Ovary (tissue), 9 donors: ENCODE data around the gene PLSCR3. TPM values are rescaled to one million over a fixed set of nuclear protein-coding genes. Genes with fewer than 3 reads are reported as not detected.

Experiments used
- DNase-seq, 5 donors: peaks; one replicate each; pipeline ENCODE4 v3.0.0-alpha.2; 2019 to 2020
- H3K27ac ChIP-seq, 2 donors: fragments of 200-600 bp; one replicate each; pipeline versions ENCODE4 v1.5.1 to v1.8.0; 2019 to 2022
- H3K27me3 ChIP-seq: fragments of 200-600 bp; one replicate; pipeline ENCODE4 v1.8.0; 2022
- H3K36me3 ChIP-seq: fragments of 200-600 bp; sonication (generic); one replicate; pipeline ENCODE4 v1.5.1; 2019
- H3K4me1 ChIP-seq: one replicate; pipeline ENCODE4 v1.8.1; 2013; ENCODE audit warnings: mild to moderate bottlenecking, moderate library complexity; ENCODE audit not compliant: insufficient read depth
- H3K4me3 ChIP-seq: fragments of 200-600 bp; sonication (generic); one replicate; pipeline ENCODE4 v1.5.1; 2017
- H3K9me3 ChIP-seq, 2 donors: fragments of 200-600 bp in 1 of 2; sonication (generic) in 1 of 2; one replicate each; pipeline versions ENCODE4 v1.5.1 to v1.8.1; 2013 to 2019; ENCODE audit warnings: mild to moderate bottlenecking in 1 of 2, moderate library complexity in 1 of 2
- CTCF ChIP-seq, 3 donors: fragments of 450-650 bp in 2 of 3; fragments of 200-600 bp in 1 of 3; IDR thresholded peaks; one replicate each; pipeline versions ENCODE4 v1.5.1 to v1.8.0; 2016 to 2022; ENCODE audit warnings: antibody characterized with exemption in 3 of 3, mild to moderate bottlenecking in 1 of 3
- EP300 ChIP-seq: sonication (generic); formaldehyde crosslinking; IDR thresholded peaks from one replicate; pipeline ENCODE4 v1.6.1; 2017; ENCODE audit warnings: antibody characterized with exemption
- POLR2A ChIP-seq: fragments of 450-650 bp; IDR thresholded peaks from one replicate; pipeline ENCODE4 v1.6.1; 2017; ENCODE audit warnings: antibody characterized with exemption, mild to moderate bottlenecking, moderate library complexity
- WGBS, 3 donors: extraction: QIAGEN DNeasy Blood & Tissue Kit in 1 of 3; methylation state at CpG; one replicate each; pipeline versions ENCODE4 v1.1.5 to v1.1.7; 2013 to 2017; 5-methylcytosine and 5-hydroxymethylcytosine counted together
- intact Hi-C, 4 donors: fragments of 100-400 bp; cut with DNase I; formaldehyde crosslinking; loops; one replicate each; pipeline versions ENCODE4 v1.11.0 to v1.15.1; 2022 to 2023
- polyA plus RNA-seq, 2 donors: library from polyadenylated mRNA; stranded (reverse); fragments of 200-250 nt in 1 of 2; fragments of 350-450 nt in 1 of 2; fragmentation: Illumina TruSeq in 1 of 2; extraction: RNeasy Lipid Tissue Mini Kit (QIAGEN cat#74804) in 1 of 2; gene quantifications; one replicate each; pipeline ENCODE4 v1.2.3, GENCODE V29; 2013 to 2014
- total RNA-seq, 7 donors: library from RNA; depleted of rRNA in 2 of 7; stranded (reverse); fragments of >200 nt in 2 of 7; fragmentation: NEBNext Ultra II Directional in 3 of 7; extraction: Animal tissue kit (Norgen Biotek cat#: 25700) in 3 of 7; gene quantifications; one replicate each; pipeline versions ENCODE4 v1.1.0 to v1.2.4, GENCODE V29; 2016 to 2023
- donor health status: DM: no; HTN: no; CAD: no; lungs with moderate emphysema.
- donor health status: DM: no; HTN: no; CAD: no.
- donor health status: Bipolar disorder and iron deficiency.
- donor health status: DM: yes; HTN: yes; CAD: no.
- donor health status: DM: no; HTN: no; CAD: no.
- donor health status: DM: yes; HTN: yes; CAD: no.

The PLSCR3 gene
- total and polyA plus RNA-seq, 9 donors = 7.1 to 52.4 (median 33.8) TPM

GRCh38 chr17:7383371-7383741 lies 11.0 kb downstream of the PLSCR3 start:
- Histone ChIP-seq H3K9me3 (no peaks in the 10 kb centered on the region), H3K4me3 (peak overlapping the region; percentile 20), H3K27me3 (no peaks in the 10 kb centered on the region), H3K27ac (peak overlapping the region in 1 of 2 donors; percentile 32), H3K36me3 (no peaks in the 10 kb centered on the region), H3K4me1 (peaks cover 19% of the 10 kb centered on the region)
- WGBS, 3 donors = 51 to 78% (median 66%) methylated on average over 7 to 11 of the region's 11 CpGs
- intact Hi-C loops = no loop called here
- TF ChIP-seq POLR2A = no peak
- no peak for TF ChIP-seq EP300
- DNase-seq = peak in 1 of 5 donors; percentile 50

- no peak for TF ChIP-seq CTCF (IDR thresholded peaks at IDR 0.05)
- no peak for TF ChIP-seq POLR2A
- no peak for TF ChIP-seq EP300
- Histone ChIP-seq H3K4me1 (peaks cover 19% of the 10 kb centered on the region), H3K27ac (no peak overlapping the region), H3K27me3 (no peaks in the 10 kb centered on the region), H3K36me3 (no peaks in the 10 kb centered on the region), H3K9me3 (no peaks in the 10 kb centered on the region), H3K4me3 (no peak overlapping the region)
- no peak for DNase-seq
- whole genome bisulfite sequencing, 3 donors = 86 to 94% (median 87%) methylated on average over 10 of the region's 10 CpGs
- intact Hi-C loops = no loop called here
These were observed 11.4 kb downstream of the PLSCR3 start for GRCh38 chr17:7382901-7383300.

GRCh38 chr17:7380855-7381683 lies 13.3 kb downstream of the PLSCR3 start, which contains the start of gene TNK1:
TNK1 (plus strand) TSS chr17:7381089; CDS start chr17:7382927, 1,838 bp downstream.
- intact Hi-C loops = no loop called here

GRCh38 chr17:7380321-7380720 lies 14.0 kb downstream of the PLSCR3 start:
- H3K27ac ChIP-seq = peak overlapping the region in 1 of 2 donors; percentile 46
- intact Hi-C loops = no loop called here
- 12 to 20% (median 14%) methylated on average over 7 of the region's 7 CpGs for WGBS, 3 donors
- no peaks in the 10 kb centered on the region for H3K9me3 ChIP-seq
- no peaks in the 10 kb centered on the region for H3K36me3 ChIP-seq
- H3K4me1 ChIP-seq = peaks cover 19% of the 10 kb centered on the region
- peak overlapping the region; percentile 43 for H3K4me3 ChIP-seq
- no peaks in the 10 kb centered on the region for H3K27me3 ChIP-seq
- DNase-seq = peak; percentile 54 to 73 (median 67)
- TF ChIP-seq CTCF (IDR thresholded peaks at IDR 0.05) = no peak
- no peak for TF ChIP-seq EP300
- TF ChIP-seq POLR2A = no peak

More at GRCh38 chr17:7380855-7381683, 13.3 kb downstream of the PLSCR3 start, which contains the start of gene TNK1:
- Histone ChIP-seq H3K36me3 (no peaks in the 10 kb centered on the region), H3K27me3 (no peaks in the 10 kb centered on the region), H3K4me1 (peaks cover 19% of the 10 kb centered on the region), H3K9me3 (no peaks in the 10 kb centered on the region), H3K27ac (peak within 1 kb of the TSS in 1 of 2 donors; percentile 46), H3K4me3 (peak within 1 kb of the TSS; percentile 43)
- TF ChIP-seq POLR2A = peak; percentile 55
- TF ChIP-seq EP300 = no peak
- peak; percentile 67 to 77 (median 68) for DNase-seq
- WGBS, 3 donors = 1 to 5% (median 4%) methylated on average over 44 to 52 of the region's 52 CpGs

- no peaks in the 10 kb centered on the region for H3K36me3 ChIP-seq
- H3K27ac ChIP-seq = no peak overlapping the region
- no peaks in the 10 kb centered on the region for H3K9me3 ChIP-seq
- TF ChIP-seq CTCF (IDR thresholded peaks at IDR 0.05) (no peak), EP300 (no peak), POLR2A (no peak)
- no peaks in the 10 kb centered on the region for H3K27me3 ChIP-seq
- intact Hi-C loops = no loop called here
- 92 to 98% (median 95%) methylated on average over 3 of the region's 3 CpGs for WGBS, 3 donors
- H3K4me1 ChIP-seq = peaks cover 15% of the 10 kb centered on the region
- no peak for DNase-seq
- H3K4me3 ChIP-seq = no peak overlapping the region
These were observed 15.2 kb downstream of the PLSCR3 start for GRCh38 chr17:7379134-7379533.
